ENCODE data around the gene PHOSPHO1.
"Not testable (repeated sequence)": the region's sequence is repeated elsewhere in the genome, so short reads cannot be mapped to it uniquely, and the experiment has no call there.

Gene PHOSPHO1

GRCh38 chr17:49230636-49231562 lies at the start of gene PHOSPHO1:
PHOSPHO1 (minus strand) TSS chr17:49230787; CDS start chr17:49226691, 4,096 bp downstream.
- DNase-seq (ENCODE audit: low spot score): peak; percentile 83

GRCh38 chr17:49280061-49280460 lies 49.5 kb upstream of the PHOSPHO1 start:
- no peak for DNase-seq (ENCODE audit: low spot score)

GRCh38 chr17:49279263-49280015 lies 48.9 kb upstream of the PHOSPHO1 start:
- not testable (repeated sequence) for DNase-seq (ENCODE audit: low spot score)

- DNase-seq (ENCODE audit: low spot score): no peak
Measured at GRCh38 chr17:49278076-49278475, 47.5 kb upstream of the PHOSPHO1 start.

- no peak for DNase-seq (ENCODE audit: low spot score)
Measured at GRCh38 chr17:49277638-49278037, 47.1 kb upstream of the PHOSPHO1 start.

- DNase-seq (ENCODE audit: low spot score): not testable (repeated sequence)
Measured at GRCh38 chr17:49275981-49276380, 45.4 kb upstream of the PHOSPHO1 start.

GRCh38 chr17:49269356-49269755 lies 38.8 kb upstream of the PHOSPHO1 start:
- no peak for DNase-seq (ENCODE audit: low spot score)

GRCh38 chr17:49267912-49268311 lies 37.3 kb upstream of the PHOSPHO1 start:
- no peak for DNase-seq (ENCODE audit: low spot score)

- DNase-seq (ENCODE audit: low spot score): no peak
Measured at GRCh38 chr17:49266233-49266632, 35.6 kb upstream of the PHOSPHO1 start.

- DNase-seq (ENCODE audit: low spot score): not testable (repeated sequence)
Measured at GRCh38 chr17:49261540-49261939, 31.0 kb upstream of the PHOSPHO1 start.

- no peak for DNase-seq (ENCODE audit: low spot score)
Measured at GRCh38 chr17:49260817-49261291, 30.3 kb upstream of the PHOSPHO1 start.

GRCh38 chr17:49260011-49260816 lies 29.6 kb upstream of the PHOSPHO1 start:
- peak; percentile 61 for DNase-seq (ENCODE audit: low spot score)

GRCh38 chr17:49259663-49260010 lies 29.1 kb upstream of the PHOSPHO1 start:
- DNase-seq (ENCODE audit: low spot score): no peak

GRCh38 chr17:49258394-49258793 lies 27.8 kb upstream of the PHOSPHO1 start:
- DNase-seq (ENCODE audit: low spot score): no peak

GRCh38 chr17:49255125-49255524 lies 24.5 kb upstream of the PHOSPHO1 start:
- no peak for DNase-seq (ENCODE audit: low spot score)

GRCh38 chr17:49254066-49254465 lies 23.5 kb upstream of the PHOSPHO1 start:
- DNase-seq (ENCODE audit: low spot score): no peak

- no peak for DNase-seq (ENCODE audit: low spot score)
Measured at GRCh38 chr17:49252148-49252695, 21.6 kb upstream of the PHOSPHO1 start.

GRCh38 chr17:49249890-49250522 lies 19.4 kb upstream of the PHOSPHO1 start:
- no peak for DNase-seq (ENCODE audit: low spot score)

GRCh38 chr17:49249292-49249794 lies 18.8 kb upstream of the PHOSPHO1 start:
- DNase-seq (ENCODE audit: low spot score): no peak

GRCh38 chr17:49247944-49248343 lies 17.4 kb upstream of the PHOSPHO1 start:
- no peak for DNase-seq (ENCODE audit: low spot score)

GRCh38 chr17:49244839-49245238 lies 14.3 kb upstream of the PHOSPHO1 start:
- DNase-seq (ENCODE audit: low spot score): no peak

All from activated CD4-positive, alpha-beta T cell treated with anti-CD3 and anti-CD28 coated beads, Interleukin-2, Interleukin-4, amounts not matched to agents 100 ng/mL and 50 ng/mL, durations not matched to agents 16 hours and 8 hours (primary cell).